GM12873 (cell line): ENCODE measurements around the gene SNX11.

Experiments used
- TF ChIP-seq, protein P1 (sequence below): IDR thresholded peaks from 2 replicates; pipeline ENCODE4 v1.5.1; 2012; ENCODE audit warnings: low read depth, mild to moderate bottlenecking, moderate library complexity, low read length, control low read depth; ENCODE audit not compliant: insufficient read depth; ENCODE audit errors: missing control alignments

The SNX11 gene, protein sequence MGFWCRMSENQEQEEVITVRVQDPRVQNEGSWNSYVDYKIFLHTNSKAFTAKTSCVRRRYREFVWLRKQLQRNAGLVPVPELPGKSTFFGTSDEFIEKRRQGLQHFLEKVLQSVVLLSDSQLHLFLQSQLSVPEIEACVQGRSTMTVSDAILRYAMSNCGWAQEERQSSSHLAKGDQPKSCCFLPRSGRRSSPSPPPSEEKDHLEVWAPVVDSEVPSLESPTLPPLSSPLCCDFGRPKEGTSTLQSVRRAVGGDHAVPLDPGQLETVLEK

DNA sequence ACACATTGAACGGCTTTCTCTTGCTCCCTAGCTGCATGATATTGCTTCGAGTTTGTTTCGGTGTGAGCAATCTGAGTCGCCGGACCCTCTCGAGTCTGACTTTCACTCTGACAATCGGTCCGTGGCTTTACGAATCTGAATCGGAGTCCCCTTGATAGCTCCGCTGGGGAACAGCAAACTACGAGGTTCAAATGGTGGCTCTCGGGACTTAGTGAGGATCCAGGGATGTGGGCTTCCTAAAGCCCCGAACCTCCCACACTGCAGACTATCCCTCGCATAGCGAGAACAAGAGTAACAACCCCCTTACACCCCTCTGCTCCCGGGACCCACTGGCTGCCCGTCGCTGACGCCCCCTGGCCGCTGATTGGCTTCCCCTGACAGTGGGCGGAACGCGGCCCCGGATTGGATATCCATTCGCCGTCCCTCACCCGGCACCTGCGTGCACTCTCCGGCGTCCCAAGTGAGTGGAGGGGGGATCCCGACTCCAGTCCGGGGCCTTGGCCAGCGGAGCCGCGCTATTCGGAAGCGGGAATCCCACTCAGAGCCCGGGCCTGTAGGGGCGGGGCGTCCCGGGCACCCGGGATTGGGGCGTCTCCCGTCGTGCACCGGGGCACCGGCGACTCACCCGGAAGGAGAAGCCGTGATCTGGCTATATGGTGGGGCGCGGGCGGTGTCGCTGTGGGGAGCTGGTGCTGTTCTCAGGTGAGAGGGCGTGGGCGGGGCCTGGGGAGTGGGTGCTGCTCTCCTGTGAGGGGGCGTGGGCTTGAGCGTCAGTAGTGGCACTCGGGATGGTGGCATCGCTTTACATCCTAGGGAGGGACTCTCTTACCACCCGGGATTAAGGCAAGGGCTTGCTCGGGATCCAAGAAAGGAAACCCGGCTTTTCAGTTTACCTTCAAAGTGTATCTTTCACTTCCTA is at the start of gene SNX11:
SNX11 (plus strand) TSS at position 630 of the 919 bp plus-strand sequence. CDS start 4,278 bp downstream, outside the sequence.
- TF ChIP-seq, protein P1, sequence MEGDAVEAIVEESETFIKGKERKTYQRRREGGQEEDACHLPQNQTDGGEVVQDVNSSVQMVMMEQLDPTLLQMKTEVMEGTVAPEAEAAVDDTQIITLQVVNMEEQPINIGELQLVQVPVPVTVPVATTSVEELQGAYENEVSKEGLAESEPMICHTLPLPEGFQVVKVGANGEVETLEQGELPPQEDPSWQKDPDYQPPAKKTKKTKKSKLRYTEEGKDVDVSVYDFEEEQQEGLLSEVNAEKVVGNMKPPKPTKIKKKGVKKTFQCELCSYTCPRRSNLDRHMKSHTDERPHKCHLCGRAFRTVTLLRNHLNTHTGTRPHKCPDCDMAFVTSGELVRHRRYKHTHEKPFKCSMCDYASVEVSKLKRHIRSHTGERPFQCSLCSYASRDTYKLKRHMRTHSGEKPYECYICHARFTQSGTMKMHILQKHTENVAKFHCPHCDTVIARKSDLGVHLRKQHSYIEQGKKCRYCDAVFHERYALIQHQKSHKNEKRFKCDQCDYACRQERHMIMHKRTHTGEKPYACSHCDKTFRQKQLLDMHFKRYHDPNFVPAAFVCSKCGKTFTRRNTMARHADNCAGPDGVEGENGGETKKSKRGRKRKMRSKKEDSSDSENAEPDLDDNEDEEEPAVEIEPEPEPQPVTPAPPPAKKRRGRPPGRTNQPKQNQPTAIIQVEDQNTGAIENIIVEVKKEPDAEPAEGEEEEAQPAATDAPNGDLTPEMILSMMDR = no peak

DNA sequence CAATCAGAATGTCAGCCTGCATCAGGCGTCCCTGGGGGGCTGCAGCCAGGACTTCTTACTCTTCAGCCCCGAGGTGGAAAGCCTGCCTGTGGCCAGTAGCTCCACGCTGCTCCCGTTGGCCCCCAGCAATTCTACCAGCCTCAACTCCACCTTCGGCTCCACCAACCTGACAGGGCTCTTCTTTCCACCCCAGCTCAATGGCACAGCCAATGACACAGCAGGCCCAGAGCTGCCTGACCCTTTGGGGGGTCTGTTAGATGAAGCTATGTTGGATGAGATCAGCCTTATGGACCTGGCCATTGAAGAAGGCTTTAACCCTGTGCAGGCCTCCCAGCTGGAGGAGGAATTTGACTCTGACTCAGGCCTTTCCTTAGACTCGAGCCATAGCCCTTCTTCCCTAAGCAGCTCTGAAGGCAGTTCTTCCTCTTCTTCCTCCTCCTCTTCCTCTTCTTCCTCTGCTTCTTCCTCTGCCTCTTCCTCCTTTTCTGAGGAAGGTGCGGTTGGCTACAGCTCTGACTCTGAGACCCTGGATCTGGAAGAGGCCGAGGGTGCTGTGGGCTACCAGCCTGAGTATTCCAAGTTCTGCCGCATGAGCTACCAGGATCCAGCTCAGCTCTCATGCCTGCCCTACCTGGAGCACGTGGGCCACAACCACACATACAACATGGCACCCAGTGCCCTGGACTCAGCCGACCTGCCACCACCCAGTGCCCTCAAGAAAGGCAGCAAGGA is 49.0 kb upstream of the SNX11 start:
- TF ChIP-seq, protein P1 = no peak

DNA sequence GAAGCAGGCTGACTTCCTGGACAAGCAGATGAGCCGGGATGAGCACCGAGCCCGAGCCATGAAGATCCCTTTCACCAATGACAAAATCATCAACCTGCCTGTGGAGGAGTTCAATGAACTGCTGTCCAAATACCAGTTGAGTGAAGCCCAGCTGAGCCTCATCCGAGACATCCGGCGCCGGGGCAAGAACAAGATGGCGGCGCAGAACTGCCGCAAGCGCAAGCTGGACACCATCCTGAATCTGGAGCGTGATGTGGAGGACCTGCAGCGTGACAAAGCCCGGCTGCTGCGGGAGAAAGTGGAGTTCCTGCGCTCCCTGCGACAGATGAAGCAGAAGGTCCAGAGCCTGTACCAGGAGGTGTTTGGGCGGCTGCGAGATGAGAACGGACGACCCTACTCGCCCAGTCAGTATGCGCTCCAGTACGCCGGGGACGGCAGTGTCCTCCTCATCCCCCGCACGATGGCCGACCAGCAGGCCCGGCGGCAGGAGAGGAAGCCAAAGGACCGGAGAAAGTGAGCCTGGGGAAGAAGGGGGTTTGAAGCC is 48.4 kb upstream of the SNX11 start:
- TF ChIP-seq, protein P1 = no peak

DNA sequence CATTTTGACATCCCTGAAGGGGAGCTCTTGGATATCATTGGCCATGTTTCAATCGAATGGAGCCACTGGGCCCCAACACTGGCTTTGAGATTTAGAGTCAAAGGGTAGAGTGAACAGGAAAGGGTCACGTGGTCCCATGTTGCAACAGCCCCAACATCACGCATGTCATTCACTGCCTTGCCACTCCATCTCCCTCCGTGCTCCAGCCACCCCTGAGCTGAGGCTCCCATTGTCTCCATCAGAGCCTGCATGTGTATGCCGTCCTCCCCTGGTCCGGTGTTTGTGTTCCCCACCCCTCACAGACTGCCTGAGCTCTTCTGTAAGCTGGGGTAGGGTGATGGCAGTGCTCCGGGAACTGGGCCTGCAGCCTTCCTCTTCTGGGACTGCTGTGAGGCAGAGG is 47.3 kb upstream of the SNX11 start:
- TF ChIP-seq, protein P1 = no peak

DNA sequence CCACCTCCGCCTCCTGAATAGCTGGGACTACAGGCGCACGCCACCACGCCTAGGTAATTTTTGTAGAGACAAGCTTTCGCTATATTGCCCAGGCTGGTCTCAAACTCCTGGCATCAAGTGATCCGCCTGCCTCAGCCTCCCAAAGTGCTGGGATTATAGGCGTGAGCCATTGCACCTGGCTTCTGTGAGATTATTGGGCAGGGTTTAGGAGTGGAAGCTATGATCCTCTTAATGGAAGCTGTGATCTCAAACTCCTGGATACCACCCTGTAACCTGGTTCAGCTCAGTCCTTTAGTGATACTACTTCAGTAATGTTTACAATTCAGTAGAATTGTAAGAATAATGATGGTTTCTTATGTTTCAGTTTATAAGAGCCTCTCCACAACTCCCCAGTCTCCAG is 45.3 kb upstream of the SNX11 start:
- TF ChIP-seq, protein P1 = no peak

DNA sequence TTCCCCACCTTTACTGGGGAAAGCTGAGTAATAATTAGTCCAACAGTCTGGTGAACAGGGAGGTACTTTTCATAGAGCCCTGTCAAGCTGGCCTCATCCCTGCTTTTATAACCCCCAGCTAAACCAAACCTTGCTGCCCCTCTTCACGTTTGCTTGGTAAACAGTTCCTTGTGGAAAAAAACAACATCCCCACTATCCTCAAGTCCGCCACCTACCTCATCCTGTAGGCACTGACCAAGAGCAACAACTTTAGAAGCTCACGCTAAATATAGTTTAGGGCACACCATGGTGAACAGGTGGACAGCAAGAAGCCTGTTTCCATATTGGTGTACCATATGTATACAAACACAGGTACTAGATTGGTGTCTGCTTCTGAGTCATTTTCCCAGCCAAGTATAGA is 42.9 kb upstream of the SNX11 start:
- TF ChIP-seq, protein P1 = no peak
